Measurements from ENCODE around the gene DOK7. TPM values are rescaled to one million over a fixed set of nuclear protein-coding genes. Genes with fewer than 3 reads are reported as not detected.

The DOK7 gene
- total RNA-seq, 1 experiment from 2014 or later: 0.26 TPM

- Mint-ChIP-seq H3K36me3 (ENCODE audit: insufficient read depth in 1 of 3, low read depth in 3 of 3) (no peaks in the 10 kb centered on the region; a peak in 1 of 7 replicates), H3K9me3 (no peaks in the 10 kb centered on the region), H3K4me3 (no peak overlapping the region), H3K4me1 (peaks cover 2 to 13% of the 10 kb centered on the region in 2 experiments; a peak in 3 of 4 replicates), H3K27me3 (ENCODE audit: low read depth) (no peaks in the 10 kb centered on the region; the same call in 1 of the 2 replicates), H3K27ac (0 out of 7 replicates have a peak overlapping the region, but pooled peaks of 1 of the 3 experiments have one; percentile 44)
- Histone ChIP-seq H3K9me3 (ENCODE audit: control insufficient read depth, low read depth, low read length) (no peaks in the 10 kb centered on the region), H3K14ac (ENCODE audit: insufficient read depth, low read length) (no peak overlapping the region; the same call in 1 of the 2 replicates), H3T11ph (ENCODE audit: low read length) (no peak overlapping the region), H3K56ac (ENCODE audit: insufficient read length, low read depth, low read length) (no peak overlapping the region), H3K79me2 (ENCODE audit: insufficient read depth, low read length) (no peaks in the 10 kb centered on the region), H3K79me1 (ENCODE audit: insufficient read depth, low read depth, low read length, poor library complexity, severe bottlenecking) (no peaks in the 10 kb centered on the region), H4K91ac (ENCODE audit: insufficient read length, low read depth, low read length) (no peak overlapping the region), H3K27me3 (ENCODE audit: insufficient read depth, low read length) (no peaks in the 10 kb centered on the region), H3K9ac (ENCODE audit: extremely low read depth, insufficient read length, low read length) (no peak overlapping the region), H2BK12ac (ENCODE audit: insufficient read length, low read depth, low read length) (no peak overlapping the region), H4K8ac (replicated peaks; ENCODE audit: insufficient read length, low read depth, low read length) (no peak overlapping the region), H2BK120ac (ENCODE audit: low read depth, low read length, poor library complexity, severe bottlenecking) (no peak overlapping the region), H3K23me2 (ENCODE audit: insufficient read length, low read depth, low read length, poor library complexity, severe bottlenecking) (no peaks in the 10 kb centered on the region), H3K18ac (ENCODE audit: insufficient read length, low read depth, low read length) (no peak overlapping the region), H4K20me1 (ENCODE audit: control insufficient read depth, insufficient read depth, insufficient read length) (no peaks in the 10 kb centered on the region), H2BK15ac (ENCODE audit: low read depth, low read length) (no peak overlapping the region), H2BK20ac (ENCODE audit: low read depth, low read length, poor library complexity, severe bottlenecking) (no peak overlapping the region), H3K27ac (ENCODE audit: insufficient read length, low read depth, low read length) (no peak overlapping the region), H3K23ac (ENCODE audit: insufficient read length, low read depth, low read length) (no peak overlapping the region), H2AK5ac (ENCODE audit: insufficient read length, low read length) (no peak overlapping the region), H3K4ac (ENCODE audit: low read depth, low read length) (no peak overlapping the region), H2BK5ac (ENCODE audit: insufficient read length, low read length) (no peak overlapping the region), H3K4me2 (ENCODE audit: insufficient read depth, insufficient read length, low read length) (no peak overlapping the region), H2AFZ (ENCODE audit: low read length) (no peak overlapping the region), H3K4me1 (ENCODE audit: insufficient read depth, low read length) (no peaks in the 10 kb centered on the region), H4K5ac (ENCODE audit: insufficient read length, low read depth, low read length) (no peak overlapping the region)
- DNase-seq: no peak
- WGBS (ENCODE audit: extremely low coverage, insufficient read length, low lambda C conversion rate): no CpG with 5 or more reads among the region's 4 CpGs
- TF ChIP-seq CTCF (conservative IDR thresholded peaks at IDR 0.05): no peak
These were observed 27.5 kb upstream of the DOK7 start for GRCh38 chr4:3435686-3435956.

Data from H9 (cell line).